SK-N-SH treated with all-trans-retinoic acid at 6 μM for 48 hours (cell line): Measurements from ENCODE around the gene ZBTB33.

Experiments
- ATAC-seq: fragments of 200-7000 bp; cut with Tn5 transposase; 3 replicates; pipeline ENCODE4 v1.9.1; 2020; ENCODE audit warnings: mild to moderate bottlenecking, moderate library complexity
- ARNTL ChIP-seq: fragments of 450-650 bp; formaldehyde crosslinking; IDR thresholded peaks from 2 replicates; pipeline ENCODE4 v1.5.0; 2020; ENCODE audit warnings: low read depth, mild to moderate bottlenecking, moderate library complexity, borderline replicate concordance
- BACH2 ChIP-seq: fragments of 250-450 bp; sonication (Bioruptor Pico); IDR thresholded peaks from 2 replicates; pipeline ENCODE4 v1.9.0; 2021; ENCODE audit warnings: mild to moderate bottlenecking, borderline replicate concordance
- CSDC2 ChIP-seq: fragments of 250-450 bp; sonication (Bioruptor Pico); IDR thresholded peaks from 2 replicates; pipeline ENCODE4 v1.5.0; 2020; ENCODE audit warnings: mild to moderate bottlenecking, moderate library complexity
- ESRRG ChIP-seq: fragments of 250-450 bp; sonication (Bioruptor Pico); IDR thresholded peaks from 2 replicates; pipeline ENCODE4 v1.6.1; 2021; ENCODE audit warnings: mild to moderate bottlenecking
- GLIS3 ChIP-seq: fragments of 250-450 bp; sonication (Bioruptor Pico); IDR thresholded peaks from 2 replicates; pipeline ENCODE4 v1.5.0; 2020; ENCODE audit warnings: mild to moderate bottlenecking, moderate library complexity
- ISL1 ChIP-seq: fragments of 250-450 bp; sonication (Bioruptor Pico); IDR thresholded peaks from 2 replicates; pipeline ENCODE4 v2.1.2; 2022; ENCODE audit warnings: mild to moderate bottlenecking, moderate library complexity
- OSR1 ChIP-seq: fragments of 250-450 bp; sonication (Bioruptor Pico); IDR thresholded peaks from 2 replicates; pipeline ENCODE4 v1.8.0; 2022; ENCODE audit warnings: moderate library complexity, mild to moderate bottlenecking, inconsistent platforms
- POU6F1 ChIP-seq: fragments of 250-450 bp; sonication (Bioruptor Pico); IDR thresholded peaks from 2 replicates; pipeline ENCODE4 v1.8.0; 2021; ENCODE audit warnings: low read depth, mild to moderate bottlenecking, moderate library complexity, borderline replicate concordance
- RARB ChIP-seq: fragments of 250-450 bp; sonication (Bioruptor Pico); IDR thresholded peaks from 2 replicates; pipeline ENCODE4 v1.8.0; 2021; ENCODE audit warnings: mild to moderate bottlenecking, moderate library complexity
- SNAI2 ChIP-seq: fragments of 250-450 bp; sonication (Bioruptor Pico); IDR thresholded peaks from 2 replicates; pipeline ENCODE4 v1.5.0; 2020; ENCODE audit warnings: mild to moderate bottlenecking, moderate library complexity
- TCF4 ChIP-seq: fragments of 250-450 bp; sonication (Bioruptor Pico); IDR thresholded peaks from 2 replicates; pipeline ENCODE4 v1.8.0; 2021; ENCODE audit warnings: mild to moderate bottlenecking, moderate library complexity, borderline replicate concordance
- TSHZ2 ChIP-seq: fragments of 250-450 bp; sonication (Bioruptor Pico); IDR thresholded peaks from 2 replicates; pipeline ENCODE4 v1.5.0; 2020; ENCODE audit warnings: mild to moderate bottlenecking, moderate library complexity
- ZC3H10 ChIP-seq: fragments of 250-450 bp; sonication (Bioruptor Pico); IDR thresholded peaks from 2 replicates; pipeline ENCODE4 v1.5.1; 2021; ENCODE audit warnings: mild to moderate bottlenecking, moderate library complexity
- ZFP3 ChIP-seq: fragments of 250-450 bp; sonication (Bioruptor Pico); IDR thresholded peaks from 2 replicates; pipeline ENCODE4 v1.5.0; 2020; ENCODE audit warnings: mild to moderate bottlenecking, moderate library complexity
- ZNF565 ChIP-seq: fragments of 450-650 bp; formaldehyde crosslinking; conservative IDR thresholded peaks from 2 replicates; pipeline ENCODE4 v1.5.0; 2020; ENCODE audit warnings: low read depth, mild to moderate bottlenecking, moderate library complexity
- ZNF70 ChIP-seq: fragments of 450-650 bp; formaldehyde crosslinking; IDR thresholded peaks from 2 replicates; pipeline ENCODE4 v1.5.0; 2020; ENCODE audit warnings: mild to moderate bottlenecking, moderate library complexity
- ZNF8 ChIP-seq: fragments of 450-650 bp; formaldehyde crosslinking; IDR thresholded peaks from 2 replicates; pipeline ENCODE4 v1.5.0; 2020; ENCODE audit warnings: mild to moderate bottlenecking, moderate library complexity
- TF ChIP-seq, protein P1 (sequence below): fragments of 250-450 bp; sonication (Bioruptor Pico); IDR thresholded peaks from 2 replicates; pipeline ENCODE4 v1.8.0; 2020; ENCODE audit warnings: mild to moderate bottlenecking, moderate library complexity, borderline replicate concordance
- TF ChIP-seq, protein P2 (sequence below): fragments of 250-450 bp; sonication (Bioruptor Pico); IDR thresholded peaks from 2 replicates; pipeline ENCODE4 v1.5.1; 2020; ENCODE audit warnings: low read depth, mild to moderate bottlenecking, moderate library complexity

The ZBTB33 gene, protein sequence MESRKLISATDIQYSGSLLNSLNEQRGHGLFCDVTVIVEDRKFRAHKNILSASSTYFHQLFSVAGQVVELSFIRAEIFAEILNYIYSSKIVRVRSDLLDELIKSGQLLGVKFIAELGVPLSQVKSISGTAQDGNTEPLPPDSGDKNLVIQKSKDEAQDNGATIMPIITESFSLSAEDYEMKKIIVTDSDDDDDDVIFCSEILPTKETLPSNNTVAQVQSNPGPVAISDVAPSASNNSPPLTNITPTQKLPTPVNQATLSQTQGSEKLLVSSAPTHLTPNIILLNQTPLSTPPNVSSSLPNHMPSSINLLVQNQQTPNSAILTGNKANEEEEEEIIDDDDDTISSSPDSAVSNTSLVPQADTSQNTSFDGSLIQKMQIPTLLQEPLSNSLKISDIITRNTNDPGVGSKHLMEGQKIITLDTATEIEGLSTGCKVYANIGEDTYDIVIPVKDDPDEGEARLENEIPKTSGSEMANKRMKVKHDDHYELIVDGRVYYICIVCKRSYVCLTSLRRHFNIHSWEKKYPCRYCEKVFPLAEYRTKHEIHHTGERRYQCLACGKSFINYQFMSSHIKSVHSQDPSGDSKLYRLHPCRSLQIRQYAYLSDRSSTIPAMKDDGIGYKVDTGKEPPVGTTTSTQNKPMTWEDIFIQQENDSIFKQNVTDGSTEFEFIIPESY

GRCh38 chrX:120250522-120251271, at the start of gene ZBTB33:
ZBTB33 (plus strand) TSS chrX:120250812; CDS start chrX:120253416, 2,604 bp downstream.
- ATAC-seq: peak; percentile 99
- TF ChIP-seq ISL1 (CRISPR knock-in tag) (no peak), ZC3H10 (CRISPR knock-in tag) (no peak), SNAI2 (no peak), BACH2 (CRISPR knock-in tag) (no peak), ESRRG (no peak), ZNF8 (CRISPR knock-in tag) (no peak), CSDC2 (CRISPR knock-in tag) (no peak), TSHZ2 (no peak), GLIS3 (CRISPR knock-in tag) (no peak), ZNF70 (CRISPR knock-in tag) (no peak), OSR1 (CRISPR knock-in tag) (no peak), TCF4 (no peak), ZFP3 (no peak)
- TF ChIP-seq, protein P1, sequence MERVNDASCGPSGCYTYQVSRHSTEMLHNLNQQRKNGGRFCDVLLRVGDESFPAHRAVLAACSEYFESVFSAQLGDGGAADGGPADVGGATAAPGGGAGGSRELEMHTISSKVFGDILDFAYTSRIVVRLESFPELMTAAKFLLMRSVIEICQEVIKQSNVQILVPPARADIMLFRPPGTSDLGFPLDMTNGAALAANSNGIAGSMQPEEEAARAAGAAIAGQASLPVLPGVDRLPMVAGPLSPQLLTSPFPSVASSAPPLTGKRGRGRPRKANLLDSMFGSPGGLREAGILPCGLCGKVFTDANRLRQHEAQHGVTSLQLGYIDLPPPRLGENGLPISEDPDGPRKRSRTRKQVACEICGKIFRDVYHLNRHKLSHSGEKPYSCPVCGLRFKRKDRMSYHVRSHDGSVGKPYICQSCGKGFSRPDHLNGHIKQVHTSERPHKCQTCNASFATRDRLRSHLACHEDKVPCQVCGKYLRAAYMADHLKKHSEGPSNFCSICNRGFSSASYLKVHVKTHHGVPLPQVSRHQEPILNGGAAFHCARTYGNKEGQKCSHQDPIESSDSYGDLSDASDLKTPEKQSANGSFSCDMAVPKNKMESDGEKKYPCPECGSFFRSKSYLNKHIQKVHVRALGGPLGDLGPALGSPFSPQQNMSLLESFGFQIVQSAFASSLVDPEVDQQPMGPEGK (CRISPR knock-in tag): no peak
- TF ChIP-seq, protein P2, sequence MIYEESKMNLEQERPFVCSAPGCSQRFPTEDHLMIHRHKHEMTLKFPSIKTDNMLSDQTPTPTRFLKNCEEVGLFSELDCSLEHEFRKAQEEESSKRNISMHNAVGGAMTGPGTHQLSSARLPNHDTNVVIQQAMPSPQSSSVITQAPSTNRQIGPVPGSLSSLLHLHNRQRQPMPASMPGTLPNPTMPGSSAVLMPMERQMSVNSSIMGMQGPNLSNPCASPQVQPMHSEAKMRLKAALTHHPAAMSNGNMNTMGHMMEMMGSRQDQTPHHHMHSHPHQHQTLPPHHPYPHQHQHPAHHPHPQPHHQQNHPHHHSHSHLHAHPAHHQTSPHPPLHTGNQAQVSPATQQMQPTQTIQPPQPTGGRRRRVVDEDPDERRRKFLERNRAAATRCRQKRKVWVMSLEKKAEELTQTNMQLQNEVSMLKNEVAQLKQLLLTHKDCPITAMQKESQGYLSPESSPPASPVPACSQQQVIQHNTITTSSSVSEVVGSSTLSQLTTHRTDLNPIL: no peak

DNA sequence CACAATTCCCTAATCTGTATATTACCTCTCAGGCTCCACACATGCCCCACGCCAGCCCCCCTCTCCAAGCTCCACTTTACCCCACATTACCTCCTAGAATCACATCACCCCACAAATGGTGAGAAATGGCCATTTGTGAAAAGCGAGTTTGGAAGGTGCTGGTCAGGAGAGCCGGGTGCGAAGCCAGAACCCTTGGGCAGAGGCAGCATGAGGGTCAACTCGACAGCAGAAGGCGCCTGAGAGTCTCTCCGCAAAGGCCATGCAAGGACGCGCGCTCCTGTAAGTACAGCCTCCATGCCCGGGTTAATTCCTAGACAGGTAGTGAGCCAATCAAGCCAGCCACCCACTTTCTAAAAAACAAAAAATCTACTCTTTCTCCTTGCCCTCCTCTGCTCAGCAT, 49.8 kb upstream of the ZBTB33 start:
- ATAC-seq: no peak
- TF ChIP-seq CSDC2 (CRISPR knock-in tag) (no peak), ISL1 (CRISPR knock-in tag) (no peak), BACH2 (CRISPR knock-in tag) (no peak), TSHZ2 (no peak), ESRRG (no peak), RARB (CRISPR knock-in tag) (no peak), ARNTL (CRISPR knock-in tag) (no peak), ZNF565 (CRISPR knock-in tag) (no peak), POU6F1 (CRISPR knock-in tag) (no peak), ZNF70 (CRISPR knock-in tag) (no peak)
- TF ChIP-seq, protein P1 (CRISPR knock-in tag): no peak
- TF ChIP-seq, all 23 proteins: peak for 0
